ENCODE data around the gene INO80E. TPM values are rescaled to one million over a fixed set of nuclear protein-coding genes. Genes with fewer than 3 reads are reported as not detected.

Gene INO80E
- polyA plus RNA-seq, 1 of the 3 experiments (the other 2 are of a cell fraction): 46.6 TPM

GRCh38 chr16:29978081-29978480, 18.0 kb upstream of the INO80E start:
- 95% methylated on average over 4 of the region's 9 CpGs for WGBS (ENCODE audit: low lambda C conversion rate)
- H3K27ac ChIP-seq (ENCODE audit: low read depth in 2 of 2, low read length in 1 of 2): no peak overlapping the region
- ChIA-PET POLR2A (no interaction called here), CTCF (interaction anchor here (0.8 to 8.2 kb wide), 3 partner anchors 9 to 54 kb away, joined by 3 to 41 read pairs (median 13); no protein-coding TSS in a partner anchor)
- H3K4me3 ChIP-seq (ENCODE audit: low read depth in 2 of 2, low read length in 1 of 2): no peak overlapping the region
- H3K27me3 ChIP-seq (ENCODE audit: insufficient read depth): no peaks in the 10 kb centered on the region
- peaks cover 38% of the 10 kb centered on the region for H4K20me1 ChIP-seq (ENCODE audit: insufficient read depth)
- H3K36me3 ChIP-seq (replicated peaks in 1 of 2; ENCODE audit: control insufficient read depth in 1 of 2, insufficient read depth in 2 of 2, low read length in 1 of 2): peaks cover 23 to 58% of the 10 kb centered on the region in 2 experiments
- H3F3A ChIP-seq (replicated peaks; ENCODE audit: insufficient read depth): no peaks in the 10 kb centered on the region
- H3K4me1 ChIP-seq (ENCODE audit: control insufficient read depth in 1 of 2, insufficient read depth in 2 of 2, low read depth in 1 of 2, low read length in 1 of 2): peaks cover 20 to 24% of the 10 kb centered on the region in 2 experiments; a peak in 3 of 4 replicates
- H3K79me2 ChIP-seq (ENCODE audit: insufficient read depth): peaks cover 46% of the 10 kb centered on the region
- TF ChIP-seq IRF3 (IDR thresholded peaks at IDR 0.05; ENCODE audit: low read depth, low read length): no peak
- no peak for TF ChIP-seq MXI1 (IDR thresholded peaks at IDR 0.05; ENCODE audit: low read depth, low read length)
- no peak for TF ChIP-seq TEAD4 (IDR thresholded peaks at IDR 0.05; ENCODE audit: borderline replicate concordance, insufficient read depth)
- no peak for TF ChIP-seq YY1 (IDR thresholded peaks at IDR 0.05; ENCODE audit: low read depth)
- TF ChIP-seq CTCF (IDR thresholded peaks at IDR 0.05): no peak
- no peak for TF ChIP-seq CHD2 (IDR thresholded peaks at IDR 0.05; ENCODE audit: low read length, partially characterized antibody)
- TF ChIP-seq USF2 (IDR thresholded peaks at IDR 0.05; ENCODE audit: borderline replicate concordance, low read depth, low read length): no peak
- no peak for TF ChIP-seq RFX5 (IDR thresholded peaks at IDR 0.05; ENCODE audit: low read length)
- TF ChIP-seq MEF2A (IDR thresholded peaks at IDR 0.05; ENCODE audit: borderline replicate concordance, low read depth): no peak
- no peak for TF ChIP-seq TCF12 (IDR thresholded peaks at IDR 0.05)
- TF ChIP-seq ZBTB33 (IDR thresholded peaks at IDR 0.05; ENCODE audit: borderline replicate concordance, low read depth): no peak
- no peak for TF ChIP-seq POLR2AphosphoS5 (IDR thresholded peaks at IDR 0.05; ENCODE audit: low read depth, low read length)
- no peak for TF ChIP-seq PBX3 (IDR thresholded peaks at IDR 0.05)
- no peak for TF ChIP-seq FOXM1 (IDR thresholded peaks at IDR 0.05; ENCODE audit: low read depth)
- H3K4me2 ChIP-seq: no peak overlapping the region
- no peak for DNase-seq
- H3K9me2 ChIP-seq: no peaks in the 10 kb centered on the region
- no peak overlapping the region for H2AFZ ChIP-seq (ENCODE audit: low read depth)
- no peaks in the 10 kb centered on the region for H3K9me3 ChIP-seq
- H3K9ac ChIP-seq: no peak overlapping the region

Measured in SK-N-SH (cell line).